K562 (cell line): ENCODE measurements around the gene SMC6. TPM values are rescaled to one million over a fixed set of nuclear protein-coding genes. Genes with fewer than 3 reads are reported as not detected.

Experiments used
- ATAC-seq: fragments of 200-7000 bp; cut with Tn5 transposase; 3 replicates; pipeline ENCODE4 v1.9.1; 2020; ENCODE audit warnings: moderate library complexity
- BruUV-seq: library from RNA; stranded (reverse); fragments of 400-500 nt; replicated peaks from 2 replicates; lab custom pipeline; 2021; lab: Mats Ljungman, UMichigan
- CTCF ChIA-PET: fragments of 300-600 bp; formaldehyde crosslinking; extraction: SDS; loops from one replicate; lab custom pipeline; 2021; ENCODE audit warnings: low intra/inter-chr PET ratio; lab: Yijun Ruan, JAX
- POLR2A ChIA-PET: fragments of 300-600, 350-650 bp; sonication (Branson Sonifier 250); formaldehyde crosslinking; extraction: SDS; loops from one replicate; lab custom pipeline; 2021; ENCODE audit warnings: antibody characterized with exemption, inconsistent platforms; lab: Yijun Ruan, JAX
- DNase-seq, 4 experiments: peaks; one replicate each; pipeline versions ENCODE4 v3.0.0 to v3.0.0-alpha.2; 2011 to 2018; ENCODE audit warnings: low spot score in 3 of 4, mixed read lengths in 3 of 4; ENCODE audit errors: extremely low read depth in 1 of 4
- FAIRE-seq: peaks from 2 replicates; lab custom pipeline; 2011; peaks lifted over from hg19 to GRCh38; lab: Jason Lieb, UNC
- H2AFZ ChIP-seq: 2 replicates; pipeline ENCODE4 v1.6.0; 2011; ENCODE audit warnings: low read depth, low read length, control low read depth, inconsistent platforms
- H3K27ac ChIP-seq: fragments of 200-600 bp; 3 replicates; pipeline ENCODE4 v1.8.0; 2011; ENCODE audit warnings: low read depth, mild to moderate bottlenecking, control low read depth, inconsistent platforms, low read length, moderate library complexity, mixed read lengths; ENCODE audit errors: extremely low read depth
- H3K27me3 ChIP-seq, 2 experiments: fragments of 300-600 bp in 1 of 2; 2 replicates in 1 of 2; 3 replicates in 1 of 2; pipeline versions ENCODE4 v1.6.0 to v1.8.0; 2011; ENCODE audit warnings: inconsistent platforms in 2 of 2, low read length in 2 of 2, mild to moderate bottlenecking in 1 of 2, mixed read lengths in 1 of 2, moderate library complexity in 1 of 2; ENCODE audit not compliant: control insufficient read depth in 2 of 2, insufficient read depth in 2 of 2
- H3K36me3 ChIP-seq: fragments of 300-600 bp; 3 replicates; pipeline ENCODE4 v1.8.0; 2011; ENCODE audit warnings: mild to moderate bottlenecking, low read length, inconsistent platforms; ENCODE audit not compliant: control insufficient read depth, insufficient read depth
- H3K4me1 ChIP-seq, 2 experiments: fragments of 200-600 bp in 1 of 2; replicated peaks in 1 of 2; 2 replicates in 1 of 2; 3 replicates in 1 of 2; pipeline versions ENCODE4 v1.5.1 to v1.8.0; 2011; ENCODE audit warnings: inconsistent platforms in 2 of 2, low read length in 2 of 2, mild to moderate bottlenecking in 1 of 2, mixed read lengths in 1 of 2, moderate library complexity in 1 of 2; ENCODE audit not compliant: control insufficient read depth in 2 of 2, insufficient read depth in 2 of 2
- H3K4me2 ChIP-seq: 2 replicates; pipeline ENCODE4 v1.6.1; 2011; ENCODE audit warnings: low read length, control low read depth, inconsistent platforms, mixed read lengths; ENCODE audit not compliant: insufficient read depth
- H3K4me3 ChIP-seq: fragments of 200-600 bp; sonication (generic), shearing (Covaris generic); 2 replicates; pipeline ENCODE4 v1.5.1; 2016; ENCODE audit warnings: control low read depth, inconsistent platforms
- H3K79me2 ChIP-seq: fragments of 200-600 bp; 3 replicates; pipeline ENCODE4 v1.8.0; 2011; ENCODE audit warnings: low read length, inconsistent platforms; ENCODE audit not compliant: control insufficient read depth, insufficient read depth
- H3K9ac ChIP-seq, 2 experiments: 2 replicates each; pipeline versions ENCODE4 v1.6.0 to v1.6.1; 2011; ENCODE audit warnings: low read depth in 2 of 2, low read length in 2 of 2, control low read depth in 1 of 2, inconsistent platforms in 1 of 2, mild to moderate bottlenecking in 1 of 2, mixed read lengths in 1 of 2; ENCODE audit not compliant: insufficient read depth in 1 of 2
- H3K9me1 ChIP-seq: one replicate; pipeline ENCODE4 v1.6.0; 2011; ENCODE audit warnings: inconsistent platforms, mild to moderate bottlenecking, low read length, moderate library complexity; ENCODE audit not compliant: control insufficient read depth, insufficient read depth
- H3K9me3 ChIP-seq: replicated peaks from 2 replicates; pipeline ENCODE4 v1.5.1; 2011; ENCODE audit warnings: low read depth, low read length, inconsistent platforms; ENCODE audit not compliant: control insufficient read depth, insufficient read depth
- H4K20me1 ChIP-seq: replicated peaks from 2 replicates; pipeline ENCODE4 v1.6.1; 2011; ENCODE audit warnings: low read length, inconsistent platforms, mixed read lengths; ENCODE audit not compliant: control insufficient read depth, insufficient read depth
- ADNP ChIP-seq: fragments of 200-800 bp; sonication (Bioruptor generic); IDR thresholded peaks from 2 replicates; pipeline ENCODE4 v1.6.1; 2016; ENCODE audit warnings: missing genetic modification characterization, missing compliant biosample characterization
- ATF4 ChIP-seq: fragments of 450-650 bp; formaldehyde crosslinking; IDR thresholded peaks from 2 replicates; pipeline ENCODE4 v1.4.0; 2022; ENCODE audit warnings: mild to moderate bottlenecking, moderate library complexity
- CHAMP1 ChIP-seq: fragments of 450-650 bp; IDR thresholded peaks from 2 replicates; pipeline ENCODE4 v1.6.1; 2016; ENCODE audit warnings: mild to moderate bottlenecking
- HNRNPH1 ChIP-seq: fragments of 200-400 bp; formaldehyde crosslinking; optimal IDR thresholded peaks from 2 replicates; pipeline ENCODE3; 2017; ENCODE audit warnings: low read depth, mild to moderate bottlenecking, low read length, moderate library complexity
- PRMT5 ChIP-seq: sonication (generic); formaldehyde crosslinking; IDR thresholded peaks from 2 replicates; pipeline ENCODE4 v1.5.0; 2020; ENCODE audit warnings: missing genetic modification reagents
- UBTF ChIP-seq, 2 experiments: IDR thresholded peaks; 2 replicates each; pipeline ENCODE4 v1.6.1; 2012; ENCODE audit warnings: improper control_type of control experiment in 2 of 2, low read depth in 2 of 2, low read length in 2 of 2, borderline replicate concordance in 1 of 2
- WGBS: fragments of 100-300 bp; shearing (Covaris generic); methylation state at CpG from one replicate; pipeline ENCODE4 v1.1.6; 2016; ENCODE audit warnings: low coverage, mixed read lengths; ENCODE audit not compliant: insufficient coverage; ENCODE audit errors: missing lambda C conversion rate; 5-methylcytosine and 5-hydroxymethylcytosine counted together
- in situ Hi-C: fragments of 300-500 bp; cut with MboI; formaldehyde crosslinking; loops from 4 replicates; pipeline ENCODE4 v1.15.0; 2018; ENCODE audit warnings: inconsistent platforms, mixed read lengths
- intact Hi-C: fragments of 100-400 bp; cut with micrococcal nuclease; formaldehyde crosslinking; loops from 2 replicates; pipeline ENCODE4 v1.14.2; 2022
- polyA plus RNA-seq, 8 experiments: library from polyadenylated mRNA; depleted of rRNA in 4 of 8; stranded (reverse) in 5 of 8; unstranded in 3 of 8; fragments of >200 nt; fragmentation: Nextera tagmentation in 2 of 8; fragmentation: Illumina TruSeq in 1 of 8; extraction: Ambion mirVana in 2 of 8; extraction: Trizol in 1 of 8; gene quantifications; 2 replicates each; pipeline versions ENCODE4 v1.2.1 to v1.2.3, GENCODE V29; 2011 to 2014; ENCODE audit warnings: inconsistent platforms in 1 of 8, missing spikeins in 1 of 8
- total RNA-seq, 7 experiments: library from RNA; depleted of rRNA in 6 of 7; stranded (reverse); fragments of >200 nt in 6 of 7; fragmentation: Illumina TruSeq in 2 of 7; extraction: Trizol in 2 of 7; gene quantifications; 2 replicates each; pipeline versions ENCODE4 v1.2.1 to v1.2.3, GENCODE V29; 2011 to 2021; ENCODE audit warnings: low replicate concordance in 1 of 7

Gene SMC6
- total and polyA plus RNA-seq, 9 of the 15 experiments (the other 6 are each of a cell fraction or from before 2014, with no cell fraction given) = 14.2 to 75.9 (median 47.7) TPM

- H3K9me3 ChIP-seq = no peaks in the 10 kb centered on the region
- intact Hi-C loops = no loop called here
- WGBS = 3% methylated on average over 4 of the region's 4 CpGs
- H2AFZ ChIP-seq = no peak overlapping the region
- no peak overlapping the region for H3K4me3 ChIP-seq
- H3K27ac ChIP-seq = no peak overlapping the region
- H3K4me1 ChIP-seq = no peaks in the 10 kb centered on the region
- POLR2A ChIA-PET = no interaction called here
- no peaks in the 10 kb centered on the region for H3K79me2 ChIP-seq
- H3K27me3 ChIP-seq = peaks cover 2 to 11% of the 10 kb centered on the region in 2 experiments; a peak in 2 of 5 replicates
- H3K9me1 ChIP-seq = no peaks in the 10 kb centered on the region
- no peaks in the 10 kb centered on the region for H4K20me1 ChIP-seq
- no peak for FAIRE-seq
- H3K4me2 ChIP-seq = no peak overlapping the region
- TF ChIP-seq CHAMP1 (no peak), ADNP (tag) (no peak), PRMT5 (no peak), UBTF (IDR thresholded peaks at IDR 0.05; ENCODE audit: borderline replicate concordance in 1 of 2, low read depth in 2 of 2, low read length in 2 of 2) (no peak), ATF4 (CRISPR knock-in tag) (no peak), HNRNPH1 (no peak)
- TF ChIP-seq, all 486 proteins: peak for 0
- DNase-seq (no peak), ATAC-seq (no peak)
- H3K36me3 ChIP-seq = no peaks in the 10 kb centered on the region
- BruUV-seq = no TSS peak
- in situ Hi-C loops = no loop called here
- CTCF ChIA-PET = no interaction called here
- H3K9ac ChIP-seq = no peak overlapping the region
Measured at GRCh38 chr2:17788773-17789172, 35.2 kb upstream of the SMC6 start.
